ENCODE data around the gene UBE2I.

- TF ChIP-seq CTCF (IDR thresholded peaks at IDR 0.05) (no peak), ZFX (IDR thresholded peaks at IDR 0.05; ENCODE audit: borderline replicate concordance) (no peak)
These were observed 14.1 kb downstream of the UBE2I start for GRCh38 chr16:1323296-1324239.
